ENCODE results near the gene P2RX2.

The P2RX2 gene

GRCh38 chr12:132618683-132619043, at the start of gene P2RX2:
Gene P2RX2 (plus strand): TSS chr12:132618776. CDS start chr12:132618817, 41 bp downstream.
- DNase-seq: no peak

- no peak for DNase-seq
These were observed 49.6 kb upstream of the P2RX2 start for GRCh38 chr12:132568826-132569480.

DNA sequence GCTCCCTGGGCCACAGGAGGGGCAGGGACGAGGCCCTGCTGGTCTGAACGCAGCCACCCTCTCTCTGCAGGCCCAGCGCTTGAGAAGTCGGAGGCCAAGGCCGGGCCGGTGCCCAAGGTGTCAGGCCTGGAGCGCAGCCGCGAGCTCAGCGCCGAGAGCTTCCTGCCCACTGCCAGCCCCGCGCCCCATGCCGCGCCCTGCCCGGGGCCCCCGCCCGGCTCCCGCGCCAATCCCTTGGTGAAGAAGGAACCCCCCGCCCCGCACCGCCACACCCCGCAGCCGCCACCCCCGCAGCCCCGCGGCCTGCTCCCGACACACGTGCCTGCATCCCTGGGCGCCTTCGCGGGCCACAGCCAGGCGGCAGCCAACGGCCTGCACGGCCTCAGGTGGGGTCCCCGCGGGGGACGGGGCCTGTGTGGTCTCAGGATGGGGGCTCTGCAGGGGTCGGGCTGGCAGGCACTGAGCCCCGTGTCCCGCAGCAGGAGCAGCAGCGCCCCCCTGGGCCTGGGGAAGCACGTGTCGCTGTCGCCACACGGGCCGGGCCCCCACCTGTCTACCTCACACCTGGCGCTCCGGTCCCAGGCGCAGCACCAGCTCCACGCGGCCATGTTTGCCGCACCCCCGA, 48.6 kb upstream of the P2RX2 start:
- DNase-seq: no peak

GRCh38 chr12:132570635-132571034, 47.9 kb upstream of the P2RX2 start:
- DNase-seq: no peak

DNA sequence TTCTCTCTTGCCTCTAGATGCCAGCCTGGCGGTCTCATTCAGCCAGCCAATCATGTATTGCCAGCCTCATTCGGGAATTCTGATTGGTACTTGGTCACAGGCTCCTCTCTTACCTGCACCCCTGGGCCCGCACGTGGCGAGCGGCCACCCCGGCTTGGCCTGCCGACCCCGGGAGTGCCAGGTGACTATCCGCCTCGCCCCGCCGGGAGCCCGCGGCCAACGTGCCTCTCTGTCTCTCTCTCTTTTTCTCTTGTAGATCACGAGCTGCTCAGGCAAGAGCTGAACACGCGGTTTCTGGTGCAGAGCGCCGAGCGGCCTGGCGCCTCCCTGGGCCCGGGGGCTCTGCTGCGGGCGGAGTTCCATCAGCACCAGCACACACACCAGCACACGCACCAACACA, 47.5 kb upstream of the P2RX2 start:
- DNase-seq: no peak

DNA sequence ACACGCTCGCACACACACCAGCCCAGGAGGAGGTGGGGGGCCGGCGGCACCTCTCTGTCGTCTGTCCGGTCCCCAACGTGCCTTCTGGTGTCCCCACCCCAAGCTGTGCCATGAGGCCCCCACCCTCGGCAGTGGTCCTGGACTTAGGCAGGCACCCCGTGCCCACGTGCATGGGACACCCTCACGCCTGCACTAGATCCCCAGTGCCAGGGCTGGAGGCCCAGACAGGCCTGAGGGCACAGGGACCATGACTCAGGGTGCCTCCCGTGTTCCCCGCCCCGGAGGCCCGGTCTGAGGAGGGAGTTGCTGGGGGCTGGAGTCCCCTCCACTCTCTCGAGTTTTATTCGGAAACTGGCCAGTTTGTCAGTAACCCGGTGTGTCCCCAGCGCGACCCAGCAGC, 47.0 kb upstream of the P2RX2 start:
- DNase-seq: no peak

DNA sequence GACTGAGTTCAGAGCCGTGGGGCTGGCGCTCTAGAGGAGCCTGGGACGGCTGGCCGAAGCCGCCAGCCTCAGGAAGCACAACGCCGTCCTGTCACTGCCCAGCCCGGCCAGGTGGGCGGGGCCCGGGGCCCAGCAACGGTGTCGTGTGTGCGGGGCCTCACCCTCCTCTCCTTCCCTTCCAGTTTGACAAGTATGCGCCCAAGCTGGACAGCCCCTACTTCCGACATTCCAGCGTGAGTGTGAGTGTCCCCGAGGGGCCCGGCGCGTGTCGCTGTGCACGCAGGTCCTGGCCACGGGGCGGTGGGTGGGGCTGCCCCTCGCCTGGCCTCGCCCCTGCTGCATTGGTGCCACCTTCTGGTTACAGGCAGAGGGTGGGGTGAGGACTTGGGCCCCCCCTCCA, 46.5 kb upstream of the P2RX2 start:
- DNase-seq: no peak

- no peak for DNase-seq
These were observed 45.5 kb upstream of the P2RX2 start for GRCh38 chr12:132572801-132573760.

DNA sequence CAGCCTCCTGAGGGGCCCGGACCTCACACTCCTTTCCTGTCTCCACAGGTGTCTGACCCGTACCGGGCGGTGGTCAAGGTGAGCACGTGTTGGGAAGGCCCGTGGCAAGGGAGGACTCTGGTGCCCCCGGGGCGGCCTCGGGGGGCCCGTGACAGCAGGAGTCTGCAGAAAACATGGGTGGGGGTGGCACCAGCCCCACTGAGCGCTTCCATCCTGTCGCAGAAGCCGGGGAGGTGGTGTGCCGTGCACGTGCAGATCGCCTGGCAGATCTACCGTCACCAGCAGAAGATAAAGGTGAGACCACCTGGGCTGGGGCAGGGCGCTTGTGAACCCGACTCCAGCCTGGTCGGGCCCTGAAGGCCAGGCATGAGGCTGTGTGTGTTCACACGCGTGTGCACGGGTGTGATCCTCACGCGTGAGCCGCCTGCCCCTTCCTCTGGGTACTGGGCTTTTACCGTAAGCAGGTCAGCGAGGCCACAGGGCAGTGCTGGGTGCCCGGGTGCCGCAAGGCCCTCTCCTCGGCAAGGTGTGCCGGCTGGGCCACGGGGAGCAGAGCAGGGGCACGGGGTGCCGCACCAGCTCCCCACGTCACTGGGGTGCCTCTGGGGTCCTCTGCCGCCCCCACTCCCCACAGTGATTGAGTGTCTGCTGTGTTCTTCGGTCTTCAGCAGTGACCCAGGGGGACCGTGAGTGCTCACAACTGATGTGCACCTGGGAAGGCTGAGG, 44.1 kb upstream of the P2RX2 start:
- DNase-seq: no peak

DNA sequence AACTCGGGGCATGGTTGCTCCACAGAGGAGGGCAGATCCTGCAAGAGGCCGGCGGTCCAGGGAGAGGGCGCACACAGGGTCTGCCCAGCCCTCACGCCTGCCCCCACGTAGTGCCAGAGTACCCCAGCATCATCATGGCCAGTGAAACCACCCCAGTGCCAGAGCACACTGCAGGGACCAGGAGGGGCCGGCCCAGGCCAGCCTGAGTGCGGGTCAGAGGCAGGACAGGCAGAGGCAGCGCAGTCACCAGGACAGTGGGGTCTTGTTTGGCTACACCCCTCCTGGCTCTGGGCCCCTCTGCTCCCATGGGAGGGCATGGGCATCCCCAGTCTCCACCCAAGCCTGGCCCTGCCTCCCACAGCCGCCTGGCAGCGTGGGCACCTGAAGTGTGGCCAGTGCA, 42.9 kb upstream of the P2RX2 start:
- no peak for DNase-seq

GRCh38 chr12:132576701-132577100, 41.9 kb upstream of the P2RX2 start:
- no peak for DNase-seq

GRCh38 chr12:132577191-132577920, 41.2 kb upstream of the P2RX2 start:
- no peak for DNase-seq

- no peak for DNase-seq
These were observed 40.5 kb upstream of the P2RX2 start for GRCh38 chr12:132578118-132578517.

DNA sequence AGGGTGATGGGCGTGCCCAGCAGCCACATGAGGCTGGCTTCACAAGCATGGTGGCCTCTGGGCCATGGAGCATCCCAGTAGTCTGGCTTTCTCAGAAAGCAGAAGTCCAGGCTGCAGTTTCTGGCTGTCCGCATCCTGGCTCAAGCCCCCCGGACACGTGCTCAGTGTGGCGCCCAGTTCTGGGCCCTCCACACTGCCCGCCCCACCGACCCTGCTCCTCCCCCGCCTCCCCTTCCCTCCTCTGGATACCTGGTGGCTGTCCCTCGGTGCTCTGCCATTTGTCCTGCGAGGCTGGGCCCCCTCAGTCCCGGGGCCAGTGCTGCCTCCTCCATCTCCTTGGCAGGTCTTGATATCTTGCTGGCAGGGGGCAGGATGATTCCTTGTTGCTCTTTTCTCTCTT, 39.8 kb upstream of the P2RX2 start:
- no peak for DNase-seq

GRCh38 chr12:132579744-132580143, 38.8 kb upstream of the P2RX2 start:
- no peak for DNase-seq

DNA sequence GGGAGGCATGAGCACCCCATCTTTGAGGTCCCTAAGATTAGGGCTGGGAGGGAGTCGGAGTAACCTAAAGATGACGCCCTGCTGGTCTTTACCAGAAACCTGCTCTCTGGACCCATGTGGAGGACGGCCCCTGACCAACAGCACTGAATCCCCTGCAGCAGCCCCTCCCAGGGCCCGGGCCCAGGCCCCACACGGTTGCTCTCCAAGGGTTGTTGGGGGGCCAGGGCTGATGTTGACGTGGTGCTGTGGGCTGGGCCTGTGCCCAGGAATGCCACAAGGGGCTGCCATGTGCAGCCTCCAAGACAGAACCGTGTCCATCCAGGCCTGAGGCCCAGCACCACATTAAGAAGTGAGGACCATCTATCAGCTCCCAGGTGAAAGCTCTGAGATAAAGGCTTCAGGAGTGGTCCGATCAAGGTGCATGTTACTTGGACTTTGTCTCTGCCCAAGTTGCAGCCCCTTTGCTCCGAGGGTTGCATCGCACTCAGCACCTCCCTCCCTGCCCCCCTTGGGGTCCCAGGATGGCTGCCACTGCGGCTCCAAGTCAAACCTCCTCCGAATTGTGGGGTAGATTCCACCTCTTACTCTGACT, 37.8 kb upstream of the P2RX2 start:
- DNase-seq: no peak

GRCh38 chr12:132581348-132582057, 37.1 kb upstream of the P2RX2 start:
- DNase-seq: no peak

DNA sequence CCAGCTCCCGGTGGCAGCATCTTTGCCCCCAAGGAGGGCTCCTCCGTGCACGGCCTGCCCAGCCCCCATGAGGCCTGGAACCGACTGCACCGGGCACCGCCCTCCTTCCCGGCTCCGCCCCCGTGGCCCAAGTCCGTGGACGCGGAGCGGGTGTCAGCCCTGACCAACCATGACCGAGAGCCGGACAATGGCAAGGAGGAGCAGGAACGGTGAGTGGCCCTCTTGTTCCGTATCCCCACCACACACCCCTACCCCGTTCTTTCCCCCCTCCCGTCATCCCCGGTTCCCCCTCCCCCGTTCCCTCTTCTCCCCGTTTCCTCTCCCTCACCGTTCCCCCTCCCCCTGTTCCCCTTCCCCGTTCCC, 36.5 kb upstream of the P2RX2 start:
- no peak for DNase-seq

- DNase-seq: no peak
These were observed 35.8 kb upstream of the P2RX2 start for GRCh38 chr12:132582582-132583410.

DNA sequence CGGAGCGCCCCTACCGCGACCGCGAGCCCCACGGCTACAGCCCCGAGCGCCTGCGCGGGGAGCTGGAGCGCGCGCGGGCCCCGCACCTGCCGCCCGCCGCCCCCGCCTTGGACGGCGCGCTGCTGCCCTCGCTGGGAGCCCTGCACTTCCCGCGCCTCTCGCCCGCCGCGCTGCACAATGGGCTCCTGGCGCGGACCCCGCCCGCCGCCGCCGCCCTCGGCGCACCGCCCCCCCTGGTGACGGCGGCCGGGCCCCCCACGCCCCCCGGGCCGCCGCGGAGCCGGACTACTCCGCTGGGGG, 35.2 kb upstream of the P2RX2 start:
- no peak for DNase-seq

DNA sequence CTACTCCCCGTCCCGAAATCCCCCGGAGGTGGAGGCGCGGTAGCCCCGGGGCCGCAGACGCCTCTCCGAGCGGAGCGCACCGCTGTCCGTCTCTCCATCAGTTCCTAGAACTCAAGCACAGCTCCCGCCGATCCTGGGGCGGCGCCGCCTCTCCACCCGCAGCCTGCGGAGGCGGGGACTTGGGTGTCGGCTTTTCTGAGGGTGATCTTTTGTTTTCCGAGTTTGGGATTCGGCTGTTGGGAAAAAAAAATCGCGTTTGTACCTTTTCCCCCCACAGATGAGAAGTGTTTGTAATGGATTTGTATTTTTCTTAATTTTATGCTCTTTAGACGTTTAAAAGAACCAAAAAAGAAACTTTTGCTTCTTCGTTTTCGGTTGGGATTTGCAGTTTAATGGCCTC, 34.8 kb upstream of the P2RX2 start:
- no peak for DNase-seq

Measured in NCI-H2081 (cell line).